NCI-H1105 (cell line): ENCODE data around the gene STING1.
"Not testable (repeated sequence)": the region's sequence is repeated elsewhere in the genome, so short reads cannot be mapped to it uniquely, and the experiment has no call there.

ENCODE experiments used
- DNase-seq: peaks from one replicate; lab custom pipeline; 2025; lab: John Stamatoyannopoulos, UW

STING1 gene

DNA sequence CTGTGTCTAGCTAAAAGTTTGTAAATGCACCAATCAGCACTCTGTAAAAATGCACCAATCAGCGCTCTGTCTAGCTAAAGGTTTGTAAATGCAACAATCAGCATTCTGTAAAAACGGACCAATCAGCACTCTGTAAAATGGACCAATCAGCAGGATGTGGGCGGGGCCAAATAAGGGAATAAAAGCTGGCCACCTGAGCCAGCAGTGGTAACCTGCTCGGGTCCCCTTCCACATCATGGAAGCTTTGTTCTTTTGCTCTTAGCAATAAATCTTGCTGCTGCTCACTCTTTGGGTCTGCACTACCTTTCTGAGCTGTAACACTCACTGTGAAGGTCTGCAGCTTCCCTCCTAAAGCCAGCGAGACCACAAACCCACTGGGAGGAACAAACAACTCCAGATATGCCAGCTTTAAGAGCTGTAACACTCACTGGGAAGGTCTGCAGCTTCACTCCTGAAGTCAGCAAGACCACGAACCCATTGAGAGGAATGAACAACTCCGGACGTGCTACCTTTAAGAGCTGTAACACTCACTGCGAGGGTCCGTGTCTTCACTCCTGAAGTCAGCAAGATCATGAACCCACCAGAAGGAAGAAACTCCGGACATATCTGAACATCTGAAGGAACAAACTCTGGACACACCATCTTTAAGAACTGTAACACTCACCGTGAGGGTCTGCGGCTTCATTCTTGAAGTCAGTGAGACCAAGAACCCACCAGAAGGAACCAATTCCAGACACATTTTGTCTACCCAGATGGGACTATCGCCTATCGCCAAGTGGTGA, 20.7 kb upstream of the STING1 start:
- DNase-seq, result not testable (repeated sequence)

DNA sequence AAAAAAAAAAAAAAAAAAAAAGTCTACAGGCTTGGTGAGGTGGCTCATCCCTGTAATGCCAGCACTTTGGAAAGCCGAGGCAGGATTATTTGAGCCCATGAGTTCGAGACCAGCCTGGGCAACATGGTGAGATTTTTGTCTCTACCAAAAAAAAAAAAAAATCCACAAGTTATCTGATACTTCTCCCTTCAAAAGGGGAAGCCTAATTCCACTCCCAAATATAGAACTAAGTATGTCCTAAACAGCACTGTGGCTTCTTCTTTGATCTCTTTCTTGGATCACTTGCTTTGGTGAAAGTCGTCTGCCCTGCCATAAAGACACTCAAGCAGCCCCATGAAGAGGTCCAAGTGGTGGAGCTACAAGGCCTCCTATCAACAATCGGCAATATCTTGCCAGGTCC, 18.8 kb upstream of the STING1 start:
- DNase-seq, result no peak

- DNase-seq, result no peak
These were observed 13.3 kb upstream of the STING1 start for GRCh38 chr5:139495638-139496435.

GRCh38 chr5:139494832-139495231, 12.3 kb upstream of the STING1 start:
- no peak for DNase-seq

GRCh38 chr5:139494256-139494655, 11.7 kb upstream of the STING1 start:
- no peak for DNase-seq

- no peak for DNase-seq
These were observed 10.2 kb upstream of the STING1 start for GRCh38 chr5:139492700-139493192.

DNA sequence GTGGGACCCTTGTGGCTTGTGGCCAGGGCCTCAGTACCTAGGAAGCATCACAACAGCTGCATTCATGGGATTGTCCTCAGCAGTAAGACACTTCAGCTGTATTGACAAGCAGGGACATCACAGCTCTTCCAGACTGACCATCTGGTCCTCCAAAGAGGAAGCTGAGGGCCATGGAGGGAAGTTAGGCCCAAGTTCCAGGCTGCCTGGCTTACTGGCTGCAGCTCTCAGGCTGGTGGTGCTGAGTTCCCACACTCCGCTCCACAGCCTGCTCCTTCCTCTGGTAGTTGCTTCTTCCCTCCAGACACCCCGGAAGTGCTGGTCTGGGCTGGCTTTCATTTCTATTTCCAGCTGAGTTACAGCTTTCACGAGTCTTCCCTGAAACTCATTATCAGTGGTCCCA, 5.7 kb upstream of the STING1 start:
- DNase-seq, result no peak

DNA sequence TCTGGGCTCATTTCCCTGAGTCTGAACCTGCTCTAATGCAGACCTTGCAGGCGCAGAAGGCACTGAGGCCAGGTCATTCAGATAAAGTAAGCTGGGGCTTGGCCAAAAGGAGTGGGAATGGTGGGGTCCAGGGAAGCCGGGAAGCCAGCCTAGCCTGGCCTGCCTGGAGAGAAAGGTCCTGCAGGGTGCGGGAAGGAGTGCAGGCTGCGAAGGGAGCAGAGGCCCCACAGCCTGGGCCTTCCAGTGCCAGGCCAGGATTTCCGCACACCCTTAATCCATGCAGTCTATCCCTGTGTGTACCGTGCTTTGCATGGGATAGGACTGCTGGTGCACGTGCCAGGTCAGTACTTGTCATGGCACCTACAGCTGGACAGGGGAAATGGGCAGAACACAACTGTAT, 3.6 kb upstream of the STING1 start:
- no peak for DNase-seq

DNA sequence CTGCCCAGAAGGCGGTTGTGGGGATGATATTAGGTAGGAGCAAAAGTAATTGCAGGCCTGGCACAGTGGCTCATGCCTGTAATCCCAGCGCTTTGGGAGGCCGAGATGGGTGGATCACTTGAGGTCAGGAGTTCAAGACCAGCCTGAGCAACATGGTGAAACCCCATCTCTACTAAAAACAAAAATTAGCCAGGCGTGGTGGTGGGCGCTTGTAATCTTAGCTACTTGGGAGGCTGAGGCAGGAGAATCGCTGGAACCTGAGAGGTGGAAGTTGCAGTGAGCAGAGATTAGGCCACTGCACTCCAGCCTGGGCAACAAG, 291 bp upstream of the STING1 start:
- DNase-seq, result not testable (repeated sequence)

DNA sequence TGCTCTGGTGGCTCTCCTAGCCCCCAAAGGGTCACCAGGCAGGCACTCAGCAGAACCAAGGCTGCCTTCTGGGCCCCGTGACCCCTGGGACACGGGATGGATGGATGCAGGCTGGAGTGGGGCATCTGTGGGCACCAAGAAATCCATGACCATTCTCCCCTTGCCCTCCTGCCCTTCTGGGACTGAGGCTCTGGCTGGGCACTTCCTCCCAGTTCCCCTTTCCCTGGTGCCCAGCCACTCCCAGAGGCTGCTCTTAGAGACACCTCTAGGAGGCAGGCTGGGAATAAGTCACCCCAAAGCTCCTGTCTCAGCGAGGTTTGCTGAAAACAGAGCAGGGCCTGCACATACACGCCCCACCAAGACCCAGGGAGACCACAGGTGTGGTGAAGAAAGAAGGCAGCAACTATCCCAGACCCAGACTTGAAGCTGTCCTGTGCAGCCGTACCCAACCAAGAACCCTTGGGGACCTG, 943 bp downstream of the STING1 start:
- no peak for DNase-seq

GRCh38 chr5:139481122-139481533, 1.4 kb downstream of the STING1 start:
- DNase-seq, result no peak

DNA sequence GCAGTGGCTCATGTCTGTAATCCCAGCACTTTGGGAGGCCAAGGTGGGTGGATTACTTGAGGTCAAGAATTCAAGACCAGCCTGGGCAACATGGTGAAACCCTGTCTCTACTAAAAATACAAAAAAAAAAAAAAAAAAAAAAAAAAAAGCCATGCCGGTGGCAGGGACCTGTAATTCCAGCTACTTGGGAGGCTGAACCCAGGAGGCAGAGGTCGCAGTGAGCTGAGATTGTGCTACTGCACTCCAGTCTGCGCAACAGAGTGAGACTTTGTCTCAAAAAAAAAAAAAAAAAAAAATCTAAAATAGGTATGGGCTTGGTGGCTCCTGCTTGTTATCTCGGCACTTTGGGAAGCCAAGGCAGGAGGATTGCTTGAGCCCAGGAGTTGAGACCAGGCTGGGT, 2.8 kb downstream of the STING1 start:
- DNase-seq, result not testable (repeated sequence)

DNA sequence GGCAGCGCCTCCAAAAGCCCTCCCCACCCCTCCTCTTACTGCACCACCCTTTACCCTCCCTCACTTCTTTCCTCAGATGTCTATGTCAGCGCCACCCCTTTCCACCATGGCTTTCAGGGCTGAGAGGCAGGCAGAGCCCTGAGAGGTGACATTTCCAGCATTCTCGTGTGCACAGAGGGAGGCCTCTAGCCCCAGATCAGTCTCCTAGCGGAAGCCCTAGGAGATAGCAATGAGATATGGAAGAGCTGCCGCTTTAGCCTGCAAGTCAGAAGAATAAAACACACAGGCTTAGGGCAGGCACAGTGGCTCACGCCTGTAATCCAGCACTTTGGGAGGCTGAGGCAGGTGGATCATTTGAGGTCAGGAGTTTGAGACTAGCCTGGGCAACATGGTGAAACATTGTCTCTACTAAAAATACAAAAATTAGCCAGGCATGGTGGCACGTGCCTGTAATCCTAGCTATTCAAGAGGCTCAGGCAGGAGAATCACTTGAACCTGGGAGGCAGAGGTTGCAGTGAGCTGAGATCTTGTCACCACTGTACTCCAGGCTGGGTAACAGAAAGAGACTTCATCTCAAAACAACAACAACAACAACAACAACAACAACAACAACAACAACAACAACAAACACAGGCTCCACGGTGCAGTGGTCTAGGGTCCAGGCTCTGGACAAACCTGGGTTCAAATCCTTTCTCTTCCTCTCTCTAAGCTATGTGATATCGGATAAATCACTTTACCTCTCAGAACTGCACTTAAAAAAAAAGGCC, 3.7 kb downstream of the STING1 start:
- DNase-seq, result not testable (repeated sequence)

- DNase-seq, result no peak
These were observed 6.5 kb downstream of the STING1 start for GRCh38 chr5:139475865-139476617.

DNA sequence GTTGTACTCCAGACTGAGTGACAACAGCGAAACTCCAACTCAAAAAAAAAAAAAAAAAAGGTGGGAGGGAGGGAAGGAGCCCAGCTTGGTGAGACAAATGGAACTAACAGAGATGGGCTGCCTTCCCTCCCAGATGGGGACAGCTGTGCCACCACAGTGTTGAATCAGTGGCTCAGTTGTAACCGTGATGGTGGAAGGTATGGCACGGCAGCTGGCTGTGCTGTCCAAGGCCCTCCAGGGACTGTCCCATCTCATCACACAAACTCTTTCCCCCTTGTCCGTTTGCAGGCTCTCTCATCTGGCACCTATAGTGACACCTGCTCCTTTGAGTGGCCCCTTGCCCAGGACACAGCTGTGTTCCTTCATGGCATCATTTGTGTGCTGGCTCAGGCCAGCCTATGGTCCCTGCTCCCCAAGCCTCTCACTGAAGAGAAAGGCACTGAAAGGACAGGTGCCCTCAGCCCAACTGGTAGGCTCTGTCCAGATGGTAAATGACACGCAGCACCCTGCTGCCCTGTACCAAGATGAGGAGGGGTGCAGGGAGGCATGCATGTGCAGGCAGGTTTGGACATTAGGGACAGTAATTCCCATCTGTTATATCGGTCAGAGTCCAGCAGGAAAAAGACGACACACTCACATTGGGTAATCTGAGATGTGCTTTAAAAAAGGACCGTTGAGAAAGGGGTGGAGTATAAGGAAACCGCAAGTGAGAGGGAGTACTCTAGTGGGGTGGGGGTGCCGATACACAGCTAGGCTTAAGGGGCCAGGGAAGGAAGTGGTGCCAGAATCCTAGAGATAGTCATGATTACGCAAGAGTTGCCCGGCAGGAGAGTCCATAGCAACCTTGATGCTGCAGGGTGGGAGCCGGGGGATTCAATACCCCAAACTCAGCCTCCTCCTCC, 7.4 kb downstream of the STING1 start:
- no peak for DNase-seq

GRCh38 chr5:139473565-139473964, 9.0 kb downstream of the STING1 start:
- no peak for DNase-seq

GRCh38 chr5:139473105-139473504, 9.5 kb downstream of the STING1 start:
- no peak for DNase-seq

DNA sequence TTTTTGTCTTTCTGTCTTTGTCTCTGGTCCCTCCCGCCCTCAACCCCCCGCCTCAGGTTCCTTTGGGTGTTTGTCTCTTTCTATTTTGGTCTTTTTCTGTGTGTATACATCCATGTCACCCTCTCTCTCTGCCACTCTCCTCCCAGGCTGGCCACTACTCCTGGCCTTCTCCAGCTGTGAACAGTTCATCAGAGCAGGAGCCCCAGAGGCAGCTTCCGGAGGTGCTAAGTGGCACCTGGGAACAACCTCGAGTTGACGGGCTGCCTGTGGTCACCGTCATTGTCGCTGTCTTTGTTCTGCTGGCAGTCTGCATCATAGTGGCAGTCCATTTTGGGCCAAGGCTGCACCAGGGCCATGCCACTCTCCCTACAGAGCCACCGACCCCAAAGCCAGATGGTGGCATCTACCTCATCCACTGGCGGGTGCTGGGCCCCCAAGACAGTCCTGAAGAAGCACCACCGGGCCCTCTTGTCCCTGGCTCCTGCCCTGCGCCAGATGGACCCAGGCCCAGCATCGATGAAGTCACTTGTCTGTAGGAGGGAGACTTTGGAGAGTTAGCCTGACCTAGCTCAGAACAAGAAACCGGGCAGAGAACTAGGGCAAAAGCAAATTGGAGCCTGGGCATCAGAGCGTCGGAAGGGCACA, 10.1 kb downstream of the STING1 start:
- DNase-seq, result no peak

- DNase-seq, result no peak
These were observed 11.7 kb downstream of the STING1 start, which contains the start of gene SMIM33 for GRCh38 chr5:139470821-139471300. Gene SMIM33 (plus strand): TSS chr5:139471004. CDS start chr5:139471122, 118 bp downstream.

DNA sequence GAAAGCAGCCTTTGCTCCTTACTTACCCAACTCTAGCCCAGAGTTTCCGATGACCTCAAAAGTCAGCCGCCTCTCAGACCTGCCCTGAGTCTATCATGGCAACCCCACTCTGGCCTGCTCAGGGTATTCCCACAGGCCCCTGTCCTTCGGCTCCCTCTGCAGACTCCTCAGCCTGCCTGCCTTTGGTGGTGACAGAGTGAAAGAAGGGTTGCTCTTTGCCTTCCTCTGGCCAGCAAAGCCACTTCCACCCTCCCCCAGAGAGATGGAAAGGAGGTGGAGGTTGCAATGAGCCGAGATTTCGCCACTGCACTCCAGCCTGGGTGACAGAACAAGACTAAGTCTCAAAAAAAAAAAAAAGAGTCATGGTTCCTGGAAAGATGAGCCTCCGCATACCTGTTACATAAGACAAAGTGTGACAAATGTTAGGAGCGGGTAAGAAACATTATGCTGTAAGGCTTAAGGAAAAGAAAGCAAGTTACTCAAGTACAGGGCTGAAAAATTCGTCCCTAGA, 14.1 kb downstream of the STING1 start:
- no peak for DNase-seq
